ENCODE data around the gene KLK7.

KLK7 gene

GRCh38 chr19:50959731-50960500, 23.8 kb downstream of the KLK7 start:
- no peak for TF ChIP-seq CTCF (IDR thresholded peaks at IDR 0.05)
- intact Hi-C loops (cut with DNase I; ENCODE audit: low total_unique reads), result no loop called here
- no peak overlapping the region for H3K27ac ChIP-seq
- H3K9me3 ChIP-seq, result no peaks in the 10 kb centered on the region
- H3K4me1 ChIP-seq, result no peaks in the 10 kb centered on the region
- H3K27me3 ChIP-seq, result peaks cover 0 to 3% of the 10 kb centered on the region in 2 donors
- DNase-seq, result no peak
- H3K36me3 ChIP-seq, result no peaks in the 10 kb centered on the region
- H3K4me3 ChIP-seq, result no peak overlapping the region

GRCh38 chr19:50957587-50957986, 26.1 kb downstream of the KLK7 start:
- Histone ChIP-seq H3K27me3 (no peaks in the 10 kb centered on the region), H3K9me3 (no peaks in the 10 kb centered on the region), H3K36me3 (no peaks in the 10 kb centered on the region), H3K4me1 (no peaks in the 10 kb centered on the region), H3K4me3 (no peak overlapping the region), H3K27ac (no peak overlapping the region)
- no peak for DNase-seq
- intact Hi-C loops (cut with DNase I; ENCODE audit: low total_unique reads), result no loop called here
- no peak for TF ChIP-seq CTCF (IDR thresholded peaks at IDR 0.05)

- Histone ChIP-seq H3K4me3 (no peak within 1 kb of the TSS), H3K4me1 (no peaks in the 10 kb centered on the region), H3K27ac (no peak within 1 kb of the TSS), H3K36me3 (no peaks in the 10 kb centered on the region), H3K9me3 (no peaks in the 10 kb centered on the region), H3K27me3 (peaks cover 0 to 8% of the 10 kb centered on the region in 2 donors)
- DNase-seq, result no peak
- no peak for TF ChIP-seq CTCF (IDR thresholded peaks at IDR 0.05)
- intact Hi-C loops (cut with DNase I; ENCODE audit: low total_unique reads), result no loop called here
Measured at GRCh38 chr19:50952910-50953309, 30.8 kb downstream of the KLK7 start, which contains the start of gene KLK5. Gene KLK5 (minus strand): TSS chr19:50953038. CDS start chr19:50952657, 381 bp downstream.

DNA sequence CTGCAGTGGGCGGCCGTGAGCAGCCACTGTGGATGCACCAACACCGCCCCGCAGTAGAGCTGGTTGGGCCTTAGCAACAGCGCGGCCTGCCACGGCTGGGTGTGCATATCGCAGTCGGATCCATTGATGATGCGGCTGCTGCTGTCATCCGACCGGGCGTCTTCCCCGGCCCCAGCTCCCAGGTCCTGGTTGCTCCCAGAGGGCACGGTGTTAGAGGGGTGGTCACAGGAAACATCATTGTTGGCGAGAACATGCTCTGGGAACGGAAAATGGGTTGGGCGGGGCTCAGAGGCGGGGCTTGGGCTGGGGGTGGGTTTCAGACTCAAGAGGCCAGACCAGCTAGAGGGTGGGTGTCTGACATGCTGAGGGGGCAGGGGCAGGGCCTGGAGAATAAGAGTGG, 33.9 kb downstream of the KLK7 start:
- H3K36me3 ChIP-seq, result no peaks in the 10 kb centered on the region
- no peak for TF ChIP-seq CTCF (IDR thresholded peaks at IDR 0.05)
- H3K9me3 ChIP-seq, result no peaks in the 10 kb centered on the region
- intact Hi-C loops (cut with DNase I; ENCODE audit: low total_unique reads), result no loop called here
- H3K27ac ChIP-seq, result no peak overlapping the region
- no peaks in the 10 kb centered on the region for H3K4me1 ChIP-seq
- DNase-seq, result no peak
- no peak overlapping the region for H3K4me3 ChIP-seq
- H3K27me3 ChIP-seq, result peaks cover 0 to 8% of the 10 kb centered on the region in 2 donors

- no peaks in the 10 kb centered on the region for H3K4me1 ChIP-seq
- H3K27ac ChIP-seq, result no peak overlapping the region
- no peak for DNase-seq
- H3K27me3 ChIP-seq, result peaks cover 0 to 8% of the 10 kb centered on the region in 2 donors
- intact Hi-C loops (cut with DNase I; ENCODE audit: low total_unique reads), result no loop called here
- H3K4me3 ChIP-seq, result no peak overlapping the region
- no peak for TF ChIP-seq CTCF (IDR thresholded peaks at IDR 0.05)
- H3K36me3 ChIP-seq, result no peaks in the 10 kb centered on the region
- no peaks in the 10 kb centered on the region for H3K9me3 ChIP-seq
Measured at GRCh38 chr19:50947123-50947522, 36.6 kb downstream of the KLK7 start.
